HFF-Myc (cell line): ENCODE measurements around the gene CRIP3.

ENCODE experiments used
- DNase-seq: peaks from one replicate; pipeline ENCODE4 v3.0.0-alpha.2; 2011; ENCODE audit warnings: low read depth; ENCODE audit errors: extremely low read depth
- H3K4me3 ChIP-seq: replicated peaks from 2 replicates; pipeline ENCODE4 v1.5.1; 2011; ENCODE audit warnings: low read depth, mild to moderate bottlenecking, control low read depth, low read length
- TF ChIP-seq, protein P1 (sequence below): IDR thresholded peaks from 2 replicates; pipeline ENCODE4 v1.5.1; 2012; ENCODE audit warnings: mild to moderate bottlenecking, low read depth, low read length, control low read depth; ENCODE audit errors: missing control alignments

The CRIP3 gene

DNA sequence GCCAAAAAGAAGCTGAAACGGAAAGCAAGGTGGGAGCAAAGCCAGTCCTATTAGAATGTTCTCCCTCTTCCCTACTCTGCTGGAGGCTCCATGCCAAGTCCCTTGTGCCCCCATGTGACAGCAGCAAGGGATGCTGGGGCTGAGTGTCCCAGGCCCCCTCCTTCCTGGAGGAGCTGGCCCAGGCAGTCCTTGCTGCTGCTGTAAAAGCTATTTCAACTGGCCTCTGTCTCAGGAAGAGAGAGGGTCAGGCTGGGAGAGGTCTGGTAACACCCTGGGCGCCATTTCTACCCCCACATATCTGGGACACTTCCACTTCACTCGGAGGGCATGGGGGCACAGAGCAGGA lies 40.3 kb downstream of the CRIP3 start:
- no peak for DNase-seq
- TF ChIP-seq, protein P1, sequence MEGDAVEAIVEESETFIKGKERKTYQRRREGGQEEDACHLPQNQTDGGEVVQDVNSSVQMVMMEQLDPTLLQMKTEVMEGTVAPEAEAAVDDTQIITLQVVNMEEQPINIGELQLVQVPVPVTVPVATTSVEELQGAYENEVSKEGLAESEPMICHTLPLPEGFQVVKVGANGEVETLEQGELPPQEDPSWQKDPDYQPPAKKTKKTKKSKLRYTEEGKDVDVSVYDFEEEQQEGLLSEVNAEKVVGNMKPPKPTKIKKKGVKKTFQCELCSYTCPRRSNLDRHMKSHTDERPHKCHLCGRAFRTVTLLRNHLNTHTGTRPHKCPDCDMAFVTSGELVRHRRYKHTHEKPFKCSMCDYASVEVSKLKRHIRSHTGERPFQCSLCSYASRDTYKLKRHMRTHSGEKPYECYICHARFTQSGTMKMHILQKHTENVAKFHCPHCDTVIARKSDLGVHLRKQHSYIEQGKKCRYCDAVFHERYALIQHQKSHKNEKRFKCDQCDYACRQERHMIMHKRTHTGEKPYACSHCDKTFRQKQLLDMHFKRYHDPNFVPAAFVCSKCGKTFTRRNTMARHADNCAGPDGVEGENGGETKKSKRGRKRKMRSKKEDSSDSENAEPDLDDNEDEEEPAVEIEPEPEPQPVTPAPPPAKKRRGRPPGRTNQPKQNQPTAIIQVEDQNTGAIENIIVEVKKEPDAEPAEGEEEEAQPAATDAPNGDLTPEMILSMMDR: no peak
- H3K4me3 ChIP-seq: no peak overlapping the region

- DNase-seq: no peak
- H3K4me3 ChIP-seq: no peak overlapping the region
- TF ChIP-seq, protein P1: no peak
These were observed 40.8 kb downstream of the CRIP3 start for GRCh38 chr6:43267619-43268354.

GRCh38 chr6:43265564-43265963 lies 43.1 kb downstream of the CRIP3 start:
- TF ChIP-seq, protein P1: no peak
- H3K4me3 ChIP-seq: no peak overlapping the region

DNA sequence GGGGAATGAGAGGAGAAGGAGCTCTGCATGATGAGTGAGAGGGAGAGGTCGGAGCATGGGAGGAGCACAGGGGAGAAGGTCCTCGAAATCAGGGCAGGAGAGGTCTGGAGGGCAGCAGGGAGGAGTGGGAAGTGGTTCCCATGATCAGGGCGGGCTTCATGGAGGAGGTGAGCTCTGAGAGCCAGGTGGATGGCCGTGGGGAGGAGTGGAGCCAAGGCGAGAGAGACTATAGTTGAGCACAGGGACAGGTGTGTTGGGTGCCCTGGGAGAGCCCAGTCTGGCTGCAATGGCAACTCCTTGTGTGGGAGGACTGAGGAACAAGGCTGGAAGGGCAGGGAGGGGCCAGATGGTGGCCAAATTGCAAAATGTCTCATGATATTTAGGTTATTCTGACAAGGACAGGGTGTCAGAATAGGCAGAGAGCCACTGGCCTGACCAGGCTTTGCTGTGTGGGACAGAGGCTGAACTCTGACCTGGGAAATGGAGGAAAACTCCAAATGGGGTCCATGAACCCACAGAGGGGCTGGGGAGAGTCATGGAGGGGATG lies 44.0 kb downstream of the CRIP3 start:
- DNase-seq: no peak
- no peak overlapping the region for H3K4me3 ChIP-seq
- TF ChIP-seq, protein P1: no peak

More at GRCh38 chr6:43265564-43265963, 43.1 kb downstream of the CRIP3 start:
- no peak for DNase-seq

DNA sequence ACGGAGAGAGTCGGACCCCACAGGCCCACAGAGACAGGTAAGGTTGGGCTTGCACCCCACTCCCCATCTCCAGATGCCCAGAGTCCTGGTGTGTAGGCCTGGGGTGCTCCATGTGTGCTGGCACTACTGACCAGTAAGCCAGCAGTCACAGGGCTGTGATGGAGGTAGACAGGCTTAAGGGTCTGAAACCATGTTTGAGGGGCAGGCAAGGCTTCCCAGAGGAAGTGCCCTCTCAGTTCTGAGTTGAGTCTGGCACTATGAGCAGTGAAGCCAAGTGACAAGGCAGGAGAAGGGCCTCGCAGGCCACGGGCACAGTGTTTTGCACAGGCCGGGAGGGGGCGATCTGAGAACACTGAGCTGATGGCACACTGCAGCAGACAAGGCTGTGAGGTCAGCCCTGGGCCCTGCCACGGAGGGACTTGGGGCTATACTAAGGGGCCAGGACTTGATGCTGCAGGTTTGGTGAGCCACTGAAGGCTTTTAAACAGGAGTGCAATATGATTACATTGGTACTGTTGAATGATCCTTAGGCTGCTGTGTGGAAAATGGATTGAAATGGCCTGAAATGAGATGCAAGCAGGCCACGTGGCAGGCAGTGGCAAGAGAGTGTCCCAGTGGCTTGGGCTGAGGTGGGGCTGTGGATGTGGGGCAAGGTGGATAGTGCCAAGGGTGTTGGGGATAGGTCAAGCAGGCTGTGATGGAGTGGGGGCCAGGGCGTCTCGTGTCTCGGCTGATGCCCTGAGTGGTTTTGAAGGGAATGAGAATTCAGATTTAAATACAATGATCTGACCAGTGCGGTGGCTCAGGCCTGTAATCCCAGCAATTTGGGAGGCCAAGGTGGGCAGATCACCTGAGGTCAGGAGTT lies 45.1 kb downstream of the CRIP3 start:
- TF ChIP-seq, protein P1: peak; percentile 87
- DNase-seq: no peak
- H3K4me3 ChIP-seq: no peak overlapping the region

- TF ChIP-seq, protein P1: no peak
- H3K4me3 ChIP-seq: no peak overlapping the region
- no peak for DNase-seq
These were observed 45.8 kb downstream of the CRIP3 start for GRCh38 chr6:43262780-43263313.
